H9 (cell line): ENCODE data around the gene BRWD1. TPM values are rescaled to one million over a fixed set of nuclear protein-coding genes. Genes with fewer than 3 reads are reported as not detected.

ENCODE experiments used
- DNase-seq: peaks from one replicate; pipeline ENCODE4 v3.0.0-alpha.2; 2017
- H2AFZ ChIP-seq: one replicate; pipeline ENCODE4 v1.6.1; 2013; ENCODE audit warnings: mild to moderate bottlenecking, low read length, control low read depth, moderate library complexity
- H2AK5ac ChIP-seq: 2 replicates; pipeline ENCODE4 v1.6.1; 2013; ENCODE audit warnings: low read length, control low read depth, mixed read lengths; ENCODE audit not compliant: insufficient read length
- H2BK120ac ChIP-seq: one replicate; pipeline ENCODE4 v1.6.1; 2013; ENCODE audit warnings: low read depth, mild to moderate bottlenecking, low read length, control low read depth, inconsistent platforms; ENCODE audit not compliant: poor library complexity, severe bottlenecking
- H2BK12ac ChIP-seq: 2 replicates; pipeline ENCODE4 v1.6.1; 2013; ENCODE audit warnings: low read length, control low read depth, mixed read lengths, low read depth; ENCODE audit not compliant: insufficient read length
- H2BK15ac ChIP-seq: 2 replicates; pipeline ENCODE4 v1.6.1; 2013; ENCODE audit warnings: low read depth, low read length, control low read depth
- H2BK20ac ChIP-seq: one replicate; pipeline ENCODE4 v1.6.1; 2013; ENCODE audit warnings: low read depth, mild to moderate bottlenecking, low read length, control low read depth, inconsistent platforms; ENCODE audit not compliant: poor library complexity, severe bottlenecking
- H2BK5ac ChIP-seq: 2 replicates; pipeline ENCODE4 v1.6.1; 2013; ENCODE audit warnings: low read length, control low read depth, mixed read lengths; ENCODE audit not compliant: insufficient read length
- H3K14ac ChIP-seq: 2 replicates; pipeline ENCODE4 v1.6.1; 2013; ENCODE audit warnings: low read length, control low read depth; ENCODE audit not compliant: insufficient read depth
- H3K18ac ChIP-seq: 2 replicates; pipeline ENCODE4 v1.6.1; 2013; ENCODE audit warnings: low read depth, mild to moderate bottlenecking, mixed read lengths, low read length, control low read depth; ENCODE audit not compliant: insufficient read length
- H3K23ac ChIP-seq: 2 replicates; pipeline ENCODE4 v1.6.1; 2013; ENCODE audit warnings: low read length, control low read depth, mixed read lengths, low read depth; ENCODE audit not compliant: insufficient read length
- H3K23me2 ChIP-seq: 2 replicates; pipeline ENCODE4 v1.6.1; 2013; ENCODE audit warnings: low read depth, mild to moderate bottlenecking, mixed read lengths, low read length, control low read depth; ENCODE audit not compliant: insufficient read length, poor library complexity, severe bottlenecking
- H3K27ac ChIP-seq: 2 replicates; pipeline ENCODE4 v1.5.1; 2013; ENCODE audit warnings: low read length, control low read depth, mixed read lengths, low read depth; ENCODE audit not compliant: insufficient read length
- H3K27me3 ChIP-seq: 2 replicates; pipeline ENCODE4 v1.6.1; 2013; ENCODE audit warnings: low read length, control low read depth, inconsistent platforms; ENCODE audit not compliant: insufficient read depth
- H3K4ac ChIP-seq: 2 replicates; pipeline ENCODE4 v1.6.1; 2013; ENCODE audit warnings: low read depth, mild to moderate bottlenecking, control low read depth, inconsistent platforms, low read length, moderate library complexity
- H3K4me1 ChIP-seq: 2 replicates; pipeline ENCODE4 v1.6.1; 2013; ENCODE audit warnings: low read length, control low read depth, inconsistent platforms; ENCODE audit not compliant: insufficient read depth
- H3K4me2 ChIP-seq: 2 replicates; pipeline ENCODE4 v1.6.1; 2013; ENCODE audit warnings: low read length, control low read depth, mixed read lengths; ENCODE audit not compliant: insufficient read length, insufficient read depth
- H3K56ac ChIP-seq: 2 replicates; pipeline ENCODE4 v1.6.1; 2013; ENCODE audit warnings: low read depth, mild to moderate bottlenecking, mixed read lengths, low read length, control low read depth; ENCODE audit not compliant: insufficient read length
- H3K79me1 ChIP-seq: 2 replicates; pipeline ENCODE4 v1.6.1; 2013; ENCODE audit warnings: low read depth, mild to moderate bottlenecking, moderate library complexity, low read length, control low read depth, inconsistent platforms; ENCODE audit not compliant: insufficient read depth, poor library complexity, severe bottlenecking
- H3K79me2 ChIP-seq: 2 replicates; pipeline ENCODE4 v1.6.1; 2013; ENCODE audit warnings: low read length, control low read depth, inconsistent platforms; ENCODE audit not compliant: insufficient read depth
- H3K9ac ChIP-seq: 2 replicates; pipeline ENCODE4 v1.6.1; 2013; ENCODE audit warnings: low read length, control low read depth, mixed read lengths; ENCODE audit not compliant: insufficient read length; ENCODE audit errors: extremely low read depth
- H3K9me3 ChIP-seq: one replicate; pipeline ENCODE4 v1.6.1; 2013; ENCODE audit warnings: low read depth, low read length, inconsistent platforms; ENCODE audit not compliant: control insufficient read depth
- H3T11ph ChIP-seq: one replicate; pipeline ENCODE4 v1.6.1; 2013; ENCODE audit warnings: mild to moderate bottlenecking, low read length, control low read depth, inconsistent platforms
- H4K20me1 ChIP-seq: one replicate; pipeline ENCODE4 v1.6.1; 2013; ENCODE audit not compliant: control insufficient read depth, insufficient read length, insufficient read depth
- H4K5ac ChIP-seq: 2 replicates; pipeline ENCODE4 v1.6.1; 2013; ENCODE audit warnings: low read depth, mild to moderate bottlenecking, mixed read lengths, low read length, control low read depth; ENCODE audit not compliant: insufficient read length
- H4K8ac ChIP-seq: replicated peaks from 2 replicates; pipeline ENCODE4 v1.6.1; 2013; ENCODE audit warnings: low read length, control low read depth, mixed read lengths, low read depth; ENCODE audit not compliant: insufficient read length
- H4K91ac ChIP-seq: 2 replicates; pipeline ENCODE4 v1.6.1; 2013; ENCODE audit warnings: low read depth, mild to moderate bottlenecking, moderate library complexity, mixed read lengths, low read length, control low read depth; ENCODE audit not compliant: insufficient read length
- H3K27ac Mint-ChIP-seq, 3 experiments: 2 replicates in 2 of 3; 3 replicates in 1 of 3; pipeline ENCODE4 v1.8.0; 2020 to 2021; ENCODE audit warnings: mixed read lengths in 3 of 3, mild to moderate bottlenecking in 1 of 3, moderate library complexity in 1 of 3
- H3K27me3 Mint-ChIP-seq: 2 replicates; pipeline ENCODE4 v1.8.0; 2021; ENCODE audit warnings: low read depth, mild to moderate bottlenecking, moderate library complexity, mixed read lengths
- H3K36me3 Mint-ChIP-seq, 3 experiments: 2 replicates in 2 of 3; 3 replicates in 1 of 3; pipeline ENCODE4 v1.8.0; 2020 to 2021; ENCODE audit warnings: low read depth in 3 of 3, mixed read lengths in 3 of 3; ENCODE audit not compliant: insufficient read depth in 1 of 3
- H3K4me1 Mint-ChIP-seq, 2 experiments: 2 replicates each; pipeline ENCODE4 v1.8.0; 2020; ENCODE audit warnings: mixed read lengths in 2 of 2
- H3K4me3 Mint-ChIP-seq, 2 experiments: 2 replicates in 1 of 2; 3 replicates in 1 of 2; pipeline ENCODE4 v1.8.0; 2020 to 2021; ENCODE audit warnings: mild to moderate bottlenecking in 2 of 2, mixed read lengths in 2 of 2, moderate library complexity in 1 of 2
- H3K9me3 Mint-ChIP-seq, 2 experiments: 2 replicates in 1 of 2; 3 replicates in 1 of 2; pipeline ENCODE4 v1.8.0; 2020; ENCODE audit warnings: mild to moderate bottlenecking in 2 of 2, mixed read lengths in 2 of 2, moderate library complexity in 1 of 2
- CTCF ChIP-seq: fragments of 200-600 bp; sonication (generic); conservative IDR thresholded peaks from 3 replicates; pipeline ENCODE4 v1.8.0; 2021; ENCODE audit warnings: antibody characterized with exemption, mild to moderate bottlenecking
- WGBS: extraction: QIAGEN DNeasy Blood & Tissue Kit; methylation state at CpG from one replicate; pipeline ENCODE4 v1.1.7; 2013; ENCODE audit warnings: missing lambda C conversion rate, low lambda C conversion rate, mixed read lengths; ENCODE audit not compliant: insufficient read length; ENCODE audit errors: extremely low coverage; 5-methylcytosine and 5-hydroxymethylcytosine counted together
- total RNA-seq: library from RNA; stranded (reverse); gene quantifications from 2 replicates; pipeline ENCODE4 v1.2.1, GENCODE V29; 2021

BRWD1 gene
- total RNA-seq, 1 experiment from 2014 or later: 48.4 TPM

GRCh38 chr21:39315603-39316445 lies 2.4 kb upstream of the BRWD1 start:
- H2AFZ ChIP-seq: no peak overlapping the region
- no peak overlapping the region for H3K4me3 Mint-ChIP-seq
- no peak overlapping the region for H2AK5ac ChIP-seq
- no peak for DNase-seq
- no peaks in the 10 kb centered on the region for H3K79me1 ChIP-seq
- no peak overlapping the region for H3K18ac ChIP-seq
- H3K4ac ChIP-seq: no peak overlapping the region
- peaks cover 2% of the 10 kb centered on the region; the same call in 1 of the 2 replicates for H3K79me2 ChIP-seq
- H3K9me3 ChIP-seq: no peaks in the 10 kb centered on the region
- no peak overlapping the region for H4K91ac ChIP-seq
- H3K27me3 Mint-ChIP-seq: no peaks in the 10 kb centered on the region
- no peak overlapping the region for H2BK12ac ChIP-seq
- H3K27ac ChIP-seq: no peak overlapping the region
- H3K9ac ChIP-seq: no peak overlapping the region
- no CpG with 5 or more reads among the region's 9 CpGs for WGBS
- H3T11ph ChIP-seq: no peak overlapping the region
- H3K4me1 ChIP-seq: no peaks in the 10 kb centered on the region
- no peak for TF ChIP-seq CTCF
- H4K8ac ChIP-seq: no peak overlapping the region
- no peaks in the 10 kb centered on the region for H4K20me1 ChIP-seq
- H2BK5ac ChIP-seq: no peak overlapping the region
- no peak overlapping the region for H2BK120ac ChIP-seq
- no peak overlapping the region for H3K4me2 ChIP-seq
- H3K56ac ChIP-seq: no peak overlapping the region
- H3K27ac Mint-ChIP-seq: no peak overlapping the region
- H3K23ac ChIP-seq: no peak overlapping the region
- H3K27me3 ChIP-seq: no peaks in the 10 kb centered on the region
- H3K23me2 ChIP-seq: peaks cover 8% of the 10 kb centered on the region
- H2BK20ac ChIP-seq: no peak overlapping the region
- peaks cover 12 to 15% of the 10 kb centered on the region in 2 experiments for H3K4me1 Mint-ChIP-seq
- peaks cover 0 to 4% of the 10 kb centered on the region in 2 experiments; a peak in 2 of 5 replicates for H3K9me3 Mint-ChIP-seq
- H2BK15ac ChIP-seq: no peak overlapping the region
- H3K36me3 Mint-ChIP-seq: peaks cover 8 to 15% (median 14%) of the 10 kb centered on the region in 3 experiments
- H4K5ac ChIP-seq: no peak overlapping the region
- no peak overlapping the region for H3K14ac ChIP-seq
